Measurements from ENCODE around the gene CHST13. TPM values are rescaled to one million over a fixed set of nuclear protein-coding genes. Genes with fewer than 3 reads are reported as not detected.

Gene CHST13
- total RNA-seq, 1 experiment from 2014 or later = not detected

DNA sequence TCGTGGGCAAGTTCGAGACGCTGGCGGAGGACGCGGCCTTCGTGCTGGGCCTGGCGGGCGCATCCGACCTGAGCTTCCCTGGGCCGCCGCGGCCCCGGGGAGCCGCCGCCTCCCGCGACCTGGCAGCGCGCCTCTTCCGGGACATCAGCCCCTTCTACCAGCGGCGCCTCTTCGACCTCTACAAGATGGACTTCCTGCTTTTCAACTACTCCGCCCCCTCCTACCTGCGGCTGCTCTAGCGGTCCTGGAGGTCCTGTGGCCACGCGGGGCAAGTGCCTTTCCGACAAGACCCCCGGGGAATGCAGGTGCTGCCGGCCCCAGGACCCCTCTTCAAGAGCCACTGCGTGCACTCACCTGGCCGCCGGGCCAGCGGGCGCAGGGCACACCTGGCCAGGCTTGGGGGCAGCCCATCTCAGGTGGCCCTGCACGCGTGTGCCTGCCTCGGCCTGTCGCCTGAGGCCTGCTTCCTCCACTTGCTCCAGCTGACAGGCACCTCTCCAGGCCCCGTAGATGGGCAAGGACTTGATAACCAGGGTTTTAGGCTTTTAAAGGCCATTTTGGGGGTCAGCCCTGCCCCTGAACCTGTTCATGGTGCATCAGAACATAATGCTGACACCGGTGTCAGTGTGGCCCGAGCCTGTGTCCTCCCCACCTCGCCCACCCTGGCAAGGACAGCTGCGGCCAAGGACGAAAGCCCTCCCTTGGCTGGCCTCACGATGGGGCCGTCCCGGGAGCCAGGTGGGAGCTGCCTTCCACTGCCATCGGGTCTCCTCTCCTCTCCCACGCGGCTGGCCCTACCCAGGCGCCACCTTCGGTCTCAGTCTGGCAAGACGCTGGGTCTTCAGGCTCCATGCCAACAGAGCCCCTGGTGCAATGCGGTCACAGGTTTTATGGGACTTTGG is 18.6 kb downstream of the CHST13 start:
- Histone ChIP-seq H3K9me3 (ENCODE audit: low read length) (no peaks in the 10 kb centered on the region), H3K4me3 (ENCODE audit: low read length) (no peak overlapping the region), H3F3A (ENCODE audit: low read length, unreplicated experiment) (no peaks in the 10 kb centered on the region), H3K27me3 (ENCODE audit: low read length) (0 out of 2 replicates have a peak, but pooled peaks cover 10% of the 10 kb centered on the region), H3K4me1 (ENCODE audit: insufficient read depth, low read length) (peaks cover 14% of the 10 kb centered on the region), H3K9me2 (replicated peaks; ENCODE audit: low read length) (no peaks in the 10 kb centered on the region), H3K4me2 (ENCODE audit: low read length) (no peak overlapping the region), H3K79me2 (ENCODE audit: low read length) (no peaks in the 10 kb centered on the region), H4K20me1 (ENCODE audit: low read length) (no peaks in the 10 kb centered on the region), H3K9ac (ENCODE audit: low read length) (no peak overlapping the region), H3K36me3 (ENCODE audit: low read depth, low read length) (no peaks in the 10 kb centered on the region), H2AFZ (ENCODE audit: low read length) (no peak overlapping the region), H3K27ac (ENCODE audit: low read length) (no peak overlapping the region)
- ChIA-PET CTCF (no interaction called here), POLR2A (ENCODE audit: unreplicated experiment) (no interaction called here)
- ATAC-seq = no peak
- intact Hi-C loops (cut with micrococcal nuclease) = no loop called here
- no peak for DNase-seq
- BruUV-seq (replicated peaks) = no TSS peak
- TF ChIP-seq, protein P1, sequence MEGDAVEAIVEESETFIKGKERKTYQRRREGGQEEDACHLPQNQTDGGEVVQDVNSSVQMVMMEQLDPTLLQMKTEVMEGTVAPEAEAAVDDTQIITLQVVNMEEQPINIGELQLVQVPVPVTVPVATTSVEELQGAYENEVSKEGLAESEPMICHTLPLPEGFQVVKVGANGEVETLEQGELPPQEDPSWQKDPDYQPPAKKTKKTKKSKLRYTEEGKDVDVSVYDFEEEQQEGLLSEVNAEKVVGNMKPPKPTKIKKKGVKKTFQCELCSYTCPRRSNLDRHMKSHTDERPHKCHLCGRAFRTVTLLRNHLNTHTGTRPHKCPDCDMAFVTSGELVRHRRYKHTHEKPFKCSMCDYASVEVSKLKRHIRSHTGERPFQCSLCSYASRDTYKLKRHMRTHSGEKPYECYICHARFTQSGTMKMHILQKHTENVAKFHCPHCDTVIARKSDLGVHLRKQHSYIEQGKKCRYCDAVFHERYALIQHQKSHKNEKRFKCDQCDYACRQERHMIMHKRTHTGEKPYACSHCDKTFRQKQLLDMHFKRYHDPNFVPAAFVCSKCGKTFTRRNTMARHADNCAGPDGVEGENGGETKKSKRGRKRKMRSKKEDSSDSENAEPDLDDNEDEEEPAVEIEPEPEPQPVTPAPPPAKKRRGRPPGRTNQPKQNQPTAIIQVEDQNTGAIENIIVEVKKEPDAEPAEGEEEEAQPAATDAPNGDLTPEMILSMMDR (conservative IDR thresholded peaks at IDR 0.05; ENCODE audit: low read depth, low read length) = no peak
- no peak for TF ChIP-seq EZH2phosphoT487 (IDR thresholded peaks at IDR 0.05; ENCODE audit: borderline replicate concordance, low read length)
- TF ChIP-seq EZH2 (IDR thresholded peaks at IDR 0.05; ENCODE audit: low read length, unreplicated experiment) = no peak

DNA sequence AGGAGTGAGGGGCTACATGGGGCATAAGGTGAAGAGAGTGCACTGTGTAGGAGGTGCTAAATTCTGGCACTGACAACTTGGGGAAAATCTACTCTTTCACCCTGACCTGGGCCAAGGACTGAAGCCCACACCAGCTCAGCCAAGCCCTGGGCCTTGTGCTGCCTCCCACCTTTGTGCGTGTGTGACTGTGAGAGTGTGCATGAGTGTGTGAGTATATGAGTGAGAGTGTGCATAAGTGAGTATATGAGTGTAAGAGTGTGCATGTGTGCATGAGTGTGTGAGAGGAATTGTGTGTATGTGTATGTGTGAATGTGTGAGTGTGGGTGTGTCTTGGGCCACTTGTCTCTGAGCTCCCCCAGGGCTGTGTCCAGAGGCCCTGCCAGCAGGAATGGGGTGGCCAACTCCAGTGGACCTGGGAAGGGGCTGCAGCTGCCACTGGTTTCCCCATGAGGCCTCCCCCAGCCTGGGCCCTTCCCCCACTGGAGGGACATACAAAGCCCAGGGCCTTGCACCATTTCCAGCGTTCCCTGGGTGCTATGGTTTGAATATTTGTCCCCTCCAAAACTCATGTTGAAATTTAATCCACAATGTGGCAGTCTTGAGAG is 19.6 kb downstream of the CHST13 start:
- Histone ChIP-seq H3K4me1 (ENCODE audit: insufficient read depth, low read length) (peaks cover 14% of the 10 kb centered on the region), H3K36me3 (ENCODE audit: low read depth, low read length) (no peaks in the 10 kb centered on the region), H3K9ac (ENCODE audit: low read length) (no peak overlapping the region), H3K9me2 (replicated peaks; ENCODE audit: low read length) (no peaks in the 10 kb centered on the region), H3K27me3 (ENCODE audit: low read length) (0 out of 2 replicates have a peak, but pooled peaks cover 10% of the 10 kb centered on the region), H3K9me3 (ENCODE audit: low read length) (no peaks in the 10 kb centered on the region), H3F3A (ENCODE audit: low read length, unreplicated experiment) (no peaks in the 10 kb centered on the region), H2AFZ (ENCODE audit: low read length) (no peak overlapping the region), H4K20me1 (ENCODE audit: low read length) (no peaks in the 10 kb centered on the region), H3K27ac (ENCODE audit: low read length) (no peak overlapping the region), H3K4me2 (ENCODE audit: low read length) (no peak overlapping the region), H3K4me3 (ENCODE audit: low read length) (no peak overlapping the region), H3K79me2 (ENCODE audit: low read length) (no peaks in the 10 kb centered on the region)
- ATAC-seq (no peak), DNase-seq (no peak)
- TF ChIP-seq EZH2phosphoT487 (IDR thresholded peaks at IDR 0.05; ENCODE audit: borderline replicate concordance, low read length) (no peak), EZH2 (IDR thresholded peaks at IDR 0.05; ENCODE audit: low read length, unreplicated experiment) (no peak)
- TF ChIP-seq, protein P1 (conservative IDR thresholded peaks at IDR 0.05; ENCODE audit: low read depth, low read length) = no peak
- intact Hi-C loops (cut with micrococcal nuclease) = no loop called here
- ChIA-PET CTCF (no interaction called here), POLR2A (ENCODE audit: unreplicated experiment) (no interaction called here)
- no TSS peak for BruUV-seq (replicated peaks)
